NK-92 treated with Interleukin-12 subunit alpha and Interleukin-12 subunit beta, amount 100 ng/mL, for 24 hours (cell line): Measurements from ENCODE around the gene CHRND.

ENCODE experiments used
- DNase-seq: peaks from one replicate; lab custom pipeline; 2025; lab: John Stamatoyannopoulos, UW

CHRND gene

GRCh38 chr2:232504438-232504837, 21.5 kb upstream of the CHRND start:
- no peak for DNase-seq

- DNase-seq: no peak
These were observed 20.1 kb upstream of the CHRND start for GRCh38 chr2:232505856-232506255.

DNA sequence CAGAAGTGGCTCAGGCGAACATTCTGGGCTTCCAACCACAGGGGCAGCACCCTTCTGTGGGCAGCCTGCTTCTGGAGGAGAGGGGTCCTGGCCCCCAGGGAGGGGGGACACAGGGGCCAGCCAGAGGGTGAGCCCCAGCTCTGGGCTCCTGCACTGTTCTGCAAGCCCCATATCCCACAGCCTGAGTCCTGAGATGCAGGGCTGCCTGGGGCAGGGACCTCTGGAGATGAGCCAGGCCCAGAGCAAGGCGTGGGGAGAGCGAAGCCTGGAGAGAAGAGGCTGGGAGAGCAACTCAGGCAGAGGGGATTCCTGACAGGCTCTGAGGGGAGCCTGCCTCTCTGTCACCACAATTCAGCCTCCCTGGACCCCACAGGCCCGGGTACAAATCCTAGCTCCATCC, 19.3 kb upstream of the CHRND start:
- no peak for DNase-seq

- no peak for DNase-seq
These were observed 17.7 kb upstream of the CHRND start for GRCh38 chr2:232508251-232508650.

DNA sequence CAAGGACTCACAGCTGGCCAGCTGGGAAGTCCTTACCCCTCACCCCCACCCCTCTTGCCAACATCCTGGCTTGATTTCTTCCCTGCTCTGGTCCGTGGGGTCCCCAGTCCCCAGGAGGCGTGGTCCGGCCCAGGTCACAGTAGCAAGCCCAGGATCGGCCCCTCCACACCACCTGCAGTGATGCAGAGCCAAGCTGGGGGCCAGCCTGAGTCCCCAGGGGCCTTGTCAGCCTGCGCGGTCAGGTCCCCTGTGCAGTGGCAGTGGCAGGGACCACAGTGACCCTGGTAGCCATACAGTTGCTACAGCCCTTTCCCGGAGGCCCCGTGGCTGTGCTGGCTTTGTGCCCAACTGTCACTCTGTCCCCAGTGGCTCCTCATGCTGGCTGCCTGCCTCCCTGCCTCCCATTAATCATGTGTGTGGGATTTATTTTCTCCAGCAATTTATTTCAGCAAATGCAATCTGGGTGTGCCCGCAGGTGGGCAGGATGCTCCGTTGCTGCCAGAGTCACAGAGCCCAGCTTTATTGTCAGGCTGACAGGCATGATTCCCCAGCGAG, 14.5 kb upstream of the CHRND start:
- DNase-seq: no peak

- DNase-seq: no peak
These were observed 13.4 kb upstream of the CHRND start for GRCh38 chr2:232512602-232513001.

GRCh38 chr2:232513353-232513752, 12.6 kb upstream of the CHRND start:
- no peak for DNase-seq

GRCh38 chr2:232515639-232516038, 10.3 kb upstream of the CHRND start:
- no peak for DNase-seq

DNA sequence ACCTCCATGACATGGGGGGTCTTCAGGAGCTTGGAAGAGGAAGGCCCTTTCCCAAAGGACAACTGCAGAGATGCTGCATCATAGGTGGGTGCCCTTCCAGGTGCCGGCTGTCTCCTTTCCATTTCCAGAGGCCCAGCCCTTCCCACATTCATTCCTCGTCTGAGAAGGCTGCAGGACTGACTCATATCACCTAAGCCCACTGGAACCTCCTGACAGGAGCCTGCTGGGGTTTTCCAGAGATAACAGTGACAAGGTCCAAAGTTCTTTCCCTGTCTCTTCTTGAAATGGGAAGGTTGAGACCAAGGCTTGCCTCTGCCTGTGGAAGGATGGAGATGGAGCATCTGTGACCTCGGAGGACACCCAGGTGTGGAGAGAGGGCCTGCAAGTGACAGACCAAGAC, 9.4 kb upstream of the CHRND start:
- DNase-seq: no peak

- DNase-seq: no peak
These were observed 7.1 kb upstream of the CHRND start for GRCh38 chr2:232518844-232519243.

GRCh38 chr2:232519581-232520438, 6.2 kb upstream of the CHRND start, which contains the start of gene PRSS56:
Gene PRSS56 (plus strand): TSS chr2:232520388. CDS start chr2:232520599, 211 bp downstream.
- no peak for DNase-seq

DNA sequence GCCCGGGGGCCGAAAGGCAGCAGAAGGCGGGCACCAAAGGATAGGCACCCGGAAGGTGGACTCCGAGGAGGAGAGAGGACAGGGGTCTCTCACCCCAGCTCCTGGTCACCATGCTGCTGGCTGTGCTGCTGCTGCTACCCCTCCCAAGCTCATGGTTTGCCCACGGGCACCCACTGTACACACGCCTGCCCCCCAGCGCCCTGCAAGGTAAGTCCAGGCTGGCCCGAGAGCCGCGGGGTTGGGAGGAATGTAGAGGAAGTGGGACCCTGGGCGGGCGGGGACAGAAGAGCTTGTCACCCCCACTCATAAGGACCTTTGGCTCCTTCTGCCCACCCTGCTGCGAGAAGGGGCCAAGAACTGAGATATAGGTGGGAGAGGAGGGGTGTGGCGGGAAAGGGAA, 5.5 kb upstream of the CHRND start:
- DNase-seq: no peak

- no peak for DNase-seq
These were observed 4.9 kb upstream of the CHRND start for GRCh38 chr2:232521098-232521497.

- no peak for DNase-seq
These were observed 3.9 kb upstream of the CHRND start for GRCh38 chr2:232521959-232522622.

DNA sequence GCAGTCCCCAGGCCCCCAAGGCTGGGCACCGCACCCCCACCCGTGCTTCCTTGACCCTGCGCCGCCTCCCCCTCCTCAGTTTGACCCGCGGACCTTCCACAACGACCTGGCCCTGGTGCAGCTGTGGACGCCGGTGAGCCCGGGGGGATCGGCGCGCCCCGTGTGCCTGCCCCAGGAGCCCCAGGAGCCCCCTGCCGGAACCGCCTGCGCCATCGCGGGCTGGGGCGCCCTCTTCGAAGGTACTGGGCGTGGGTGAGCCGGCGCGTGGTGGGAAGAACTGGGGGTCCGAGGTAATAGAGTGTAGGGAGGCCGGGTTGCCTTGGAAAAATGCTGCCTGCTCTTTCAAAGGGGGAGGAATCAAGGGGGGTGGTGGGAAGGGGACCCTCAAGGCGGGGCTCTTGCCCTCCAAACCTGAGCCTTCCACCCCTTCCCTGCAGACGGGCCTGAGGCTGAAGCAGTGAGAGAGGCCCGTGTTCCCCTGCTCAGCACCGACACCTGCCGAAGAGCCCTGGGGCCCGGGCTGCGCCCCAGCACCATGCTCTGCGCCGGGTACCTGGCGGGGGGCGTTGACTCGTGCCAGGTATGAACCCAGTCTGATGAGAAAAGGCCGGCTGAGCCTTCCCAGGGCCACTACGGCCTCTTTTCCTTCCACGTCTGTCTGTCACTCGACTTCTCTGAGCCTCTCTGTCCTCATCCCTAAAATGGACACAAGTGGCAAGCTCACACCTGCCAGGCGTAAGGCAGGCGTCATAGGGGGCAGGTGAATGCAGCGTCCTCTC, 3.1 kb upstream of the CHRND start:
- no peak for DNase-seq

- no peak for DNase-seq
These were observed 2.6 kb upstream of the CHRND start for GRCh38 chr2:232523402-232523681.

DNA sequence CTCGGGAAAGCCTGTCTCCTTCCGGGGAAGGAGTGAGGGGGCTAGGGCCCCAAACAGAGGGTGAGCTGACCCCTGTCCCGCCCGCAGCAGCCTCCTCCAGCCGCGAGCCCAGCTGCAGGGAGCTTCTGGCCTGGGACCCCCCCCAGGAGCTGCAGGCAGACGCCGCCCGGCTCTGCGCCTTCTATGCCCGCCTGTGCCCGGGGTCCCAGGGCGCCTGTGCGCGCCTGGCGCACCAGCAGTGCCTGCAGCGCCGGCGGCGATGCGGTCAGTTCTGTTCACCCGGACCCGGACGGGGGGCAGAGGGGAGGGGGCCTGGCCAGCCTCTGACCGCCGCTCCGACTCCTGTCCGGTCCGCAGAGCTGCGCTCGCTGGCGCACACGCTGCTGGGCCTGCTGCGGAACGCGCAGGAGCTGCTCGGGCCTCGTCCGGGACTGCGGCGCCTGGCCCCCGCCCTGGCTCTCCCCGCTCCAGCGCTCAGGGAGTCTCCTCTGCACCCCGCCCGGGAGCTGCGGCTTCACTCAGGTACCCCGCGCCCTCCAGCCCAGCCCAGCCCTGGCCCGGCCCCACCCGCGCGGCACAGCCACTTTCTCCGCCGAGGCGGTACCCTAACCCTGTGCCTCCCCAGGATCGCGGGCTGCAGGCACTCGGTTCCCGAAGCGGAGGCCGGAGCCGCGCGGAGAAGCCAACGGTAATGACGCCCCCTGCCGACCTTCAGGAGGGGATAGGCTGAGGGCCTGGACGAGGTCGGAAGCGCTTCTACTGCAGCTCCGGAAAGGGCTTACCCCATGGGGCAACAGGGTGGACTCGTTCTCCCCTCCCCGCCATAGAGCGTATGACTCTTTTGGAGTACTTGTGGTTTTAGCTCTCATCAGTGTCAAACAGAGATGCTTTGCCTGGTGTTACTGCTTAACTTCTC, 2.0 kb upstream of the CHRND start:
- DNase-seq: no peak

DNA sequence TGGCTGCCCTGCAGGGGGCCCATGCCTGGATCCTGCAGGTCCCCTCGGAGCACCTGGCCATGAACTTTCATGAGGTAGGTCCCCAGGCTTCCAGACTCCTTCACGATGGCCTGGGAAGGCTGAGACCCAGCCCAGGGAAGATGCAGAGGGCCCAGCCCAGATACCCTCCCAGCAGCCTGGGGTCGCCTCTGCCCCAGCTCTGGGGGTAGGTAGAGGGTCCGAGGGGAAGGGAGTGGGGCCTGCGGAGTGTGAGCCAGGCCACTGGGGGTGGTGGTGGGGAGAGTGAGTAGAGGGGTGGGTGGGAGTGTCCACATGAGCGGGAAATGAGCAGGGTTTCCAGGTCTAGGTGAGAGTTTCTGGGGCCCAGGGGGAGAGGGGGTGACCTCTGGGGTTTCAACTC, 1.2 kb upstream of the CHRND start:
- DNase-seq: no peak

DNA sequence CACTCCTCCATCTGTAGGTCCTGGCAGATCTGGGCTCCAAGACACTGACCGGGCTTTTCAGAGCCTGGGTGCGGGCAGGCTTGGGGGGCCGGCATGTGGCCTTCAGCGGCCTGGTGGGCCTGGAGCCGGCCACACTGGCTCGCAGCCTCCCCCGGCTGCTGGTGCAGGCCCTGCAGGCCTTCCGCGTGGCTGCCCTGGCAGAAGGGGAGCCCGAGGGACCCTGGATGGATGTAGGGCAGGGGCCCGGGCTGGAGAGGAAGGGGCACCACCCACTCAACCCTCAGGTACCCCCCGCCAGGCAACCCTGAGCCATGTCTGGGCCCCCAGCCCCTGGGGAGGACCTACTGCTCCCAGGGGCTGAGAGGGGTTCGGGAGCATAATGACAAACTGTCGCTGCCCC, 761 bp upstream of the CHRND start:
- no peak for DNase-seq

DNA sequence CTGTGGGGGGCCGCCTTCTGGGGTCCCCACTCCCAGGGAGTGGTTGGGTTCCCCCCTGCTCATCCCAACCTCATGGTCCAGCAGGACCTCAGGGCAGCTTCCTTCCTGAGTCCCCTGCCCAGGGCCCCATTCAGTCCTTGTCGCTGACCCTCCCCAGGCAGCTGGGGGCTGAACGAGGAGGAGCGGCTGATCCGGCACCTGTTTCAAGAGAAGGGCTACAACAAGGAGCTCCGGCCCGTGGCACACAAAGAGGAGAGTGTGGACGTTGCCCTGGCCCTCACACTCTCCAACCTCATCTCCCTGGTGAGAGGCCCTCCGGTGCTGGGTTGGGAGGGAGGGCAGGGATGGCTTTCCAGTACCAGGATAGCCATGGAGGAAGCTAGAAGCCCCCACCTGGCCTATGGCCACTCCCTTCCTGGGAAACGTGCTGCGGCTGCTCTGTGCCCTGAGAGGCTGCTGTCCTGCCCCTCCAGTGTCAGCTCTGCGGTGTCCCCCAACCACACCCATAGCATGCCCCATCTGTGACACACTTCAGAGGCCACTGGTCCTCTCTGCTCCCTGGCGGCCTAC, 497 bp downstream of the CHRND start:
- DNase-seq: no peak

- no peak for DNase-seq
These were observed 2.0 kb downstream of the CHRND start for GRCh38 chr2:232527905-232528470.
